Omental fat pad (tissue), 4 donors: ENCODE measurements around the gene MALAT1. TPM values are rescaled to one million over a fixed set of nuclear protein-coding genes. Genes with fewer than 3 reads are reported as not detected.

ENCODE experiments used
- ATAC-seq: fragments of 150-250 bp; one replicate; pipeline ENCODE4 v1.9.1; 2016; ENCODE audit warnings: mild to moderate bottlenecking, moderate library complexity; ENCODE audit not compliant: low FRiP score
- DNase-seq: peaks from one replicate; pipeline ENCODE4 v3.0.0-alpha.2; 2019; ENCODE audit warnings: low spot score
- total RNA-seq, 4 donors: library from RNA; depleted of rRNA; stranded (reverse); fragments of >200 nt; gene quantifications; one replicate each; pipeline ENCODE4 v1.1.0, GENCODE V29; 2016
- TF ChIP-seq, protein P1 (sequence below), 3 donors: fragments of 450-650 bp; IDR thresholded peaks; one replicate each; pipeline ENCODE4 v1.5.1; 2016 to 2017; ENCODE audit warnings: antibody characterized with exemption in 3 of 3, mild to moderate bottlenecking in 3 of 3, moderate library complexity in 2 of 3

The MALAT1 gene
- total RNA-seq, 4 donors from 2014 or later: 11,614 to 21,764 (median 16,063) TPM

DNA sequence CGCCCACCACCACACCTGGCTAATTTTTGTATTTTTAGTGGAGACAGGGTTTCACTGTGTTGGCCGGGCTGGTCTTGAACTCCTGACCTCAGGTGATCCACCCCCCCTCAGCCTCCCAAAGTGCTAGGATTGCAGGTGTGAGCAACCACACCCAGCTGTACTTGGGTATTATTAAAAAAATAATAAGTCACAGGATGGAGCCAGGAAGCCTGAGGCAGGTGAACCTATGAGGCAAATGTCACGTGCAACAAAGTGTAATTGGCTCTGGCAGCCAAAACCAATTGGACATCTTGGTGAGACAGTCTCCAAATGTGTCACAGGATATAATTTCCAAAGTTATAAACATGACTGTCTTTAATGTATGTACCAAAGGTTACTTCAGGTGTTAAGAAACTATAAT lies 24.0 kb upstream of the MALAT1 start:
- TF ChIP-seq, protein P1, sequence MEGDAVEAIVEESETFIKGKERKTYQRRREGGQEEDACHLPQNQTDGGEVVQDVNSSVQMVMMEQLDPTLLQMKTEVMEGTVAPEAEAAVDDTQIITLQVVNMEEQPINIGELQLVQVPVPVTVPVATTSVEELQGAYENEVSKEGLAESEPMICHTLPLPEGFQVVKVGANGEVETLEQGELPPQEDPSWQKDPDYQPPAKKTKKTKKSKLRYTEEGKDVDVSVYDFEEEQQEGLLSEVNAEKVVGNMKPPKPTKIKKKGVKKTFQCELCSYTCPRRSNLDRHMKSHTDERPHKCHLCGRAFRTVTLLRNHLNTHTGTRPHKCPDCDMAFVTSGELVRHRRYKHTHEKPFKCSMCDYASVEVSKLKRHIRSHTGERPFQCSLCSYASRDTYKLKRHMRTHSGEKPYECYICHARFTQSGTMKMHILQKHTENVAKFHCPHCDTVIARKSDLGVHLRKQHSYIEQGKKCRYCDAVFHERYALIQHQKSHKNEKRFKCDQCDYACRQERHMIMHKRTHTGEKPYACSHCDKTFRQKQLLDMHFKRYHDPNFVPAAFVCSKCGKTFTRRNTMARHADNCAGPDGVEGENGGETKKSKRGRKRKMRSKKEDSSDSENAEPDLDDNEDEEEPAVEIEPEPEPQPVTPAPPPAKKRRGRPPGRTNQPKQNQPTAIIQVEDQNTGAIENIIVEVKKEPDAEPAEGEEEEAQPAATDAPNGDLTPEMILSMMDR (IDR thresholded peaks at IDR 0.05): no peak
- ATAC-seq: no peak
- no peak for DNase-seq

DNA sequence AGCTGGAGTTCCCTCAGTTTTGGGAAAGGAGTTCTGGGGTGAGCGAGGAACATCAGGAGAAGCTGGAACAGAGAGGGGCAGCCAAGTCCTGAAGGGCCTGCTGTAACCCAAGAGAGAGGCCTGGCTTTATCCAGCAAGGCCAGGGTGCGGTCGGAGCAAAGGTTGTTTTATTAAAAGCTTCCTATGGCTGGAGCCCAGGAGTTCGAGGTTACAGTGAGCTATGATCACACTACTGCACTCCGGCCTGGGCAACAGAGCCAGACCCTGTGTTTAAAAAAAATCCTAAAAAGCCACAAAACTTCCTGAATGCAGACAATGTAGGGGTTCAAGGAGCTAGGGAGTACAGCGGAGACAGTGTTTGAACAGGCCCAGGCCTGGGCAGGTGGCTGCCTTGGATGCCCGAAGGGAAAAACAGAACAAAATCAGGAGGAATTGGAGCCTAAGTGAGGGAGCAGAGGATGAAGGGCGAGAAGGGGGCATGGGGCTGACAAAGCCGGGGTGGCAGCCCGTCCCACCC lies 22.2 kb upstream of the MALAT1 start:
- ATAC-seq (no peak), DNase-seq (no peak)
- TF ChIP-seq, protein P1 (IDR thresholded peaks at IDR 0.05): no peak

DNA sequence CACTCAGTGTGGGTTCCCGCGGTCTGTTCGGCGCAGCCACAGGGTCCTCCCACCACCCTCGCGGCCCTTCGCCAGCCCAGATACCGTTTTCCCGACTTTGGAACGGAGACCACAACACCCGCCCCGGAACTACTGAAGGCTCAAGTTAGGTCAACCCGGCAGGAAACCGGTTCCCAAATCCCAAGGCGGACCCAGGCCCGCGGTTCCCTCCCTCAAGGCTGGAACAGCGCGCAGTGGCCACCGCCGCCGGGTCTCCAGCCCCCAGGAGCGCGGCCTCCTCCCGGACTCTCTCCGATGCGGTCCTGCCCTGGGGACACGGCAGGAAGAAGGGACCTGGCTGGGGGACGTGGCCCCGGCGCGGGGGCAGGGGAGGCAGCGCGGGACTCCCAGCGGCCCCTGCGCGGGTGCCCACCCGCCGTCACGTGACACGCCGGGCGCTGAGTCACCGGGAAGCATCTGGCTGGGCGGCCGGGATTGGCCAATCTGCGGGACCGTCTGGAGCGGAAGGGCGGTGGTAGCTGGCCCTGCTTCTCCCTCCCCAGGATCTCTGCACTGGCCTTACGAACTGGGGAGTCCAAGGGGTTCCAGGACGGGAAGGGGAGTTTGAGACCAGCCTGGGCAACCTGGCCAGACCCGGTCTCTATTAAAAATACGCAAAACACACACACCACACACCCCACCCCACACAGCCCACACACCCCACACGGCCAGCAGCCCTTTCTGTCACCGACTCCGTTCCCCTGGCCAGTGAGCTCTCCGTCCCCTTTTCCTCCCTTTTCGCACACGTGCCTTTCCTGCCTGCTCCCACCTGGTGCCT lies 21.5 kb upstream of the MALAT1 start:
- ATAC-seq (peak; percentile 77), DNase-seq (peak; percentile 97)
- TF ChIP-seq, protein P1 (IDR thresholded peaks at IDR 0.05): no peak

DNA sequence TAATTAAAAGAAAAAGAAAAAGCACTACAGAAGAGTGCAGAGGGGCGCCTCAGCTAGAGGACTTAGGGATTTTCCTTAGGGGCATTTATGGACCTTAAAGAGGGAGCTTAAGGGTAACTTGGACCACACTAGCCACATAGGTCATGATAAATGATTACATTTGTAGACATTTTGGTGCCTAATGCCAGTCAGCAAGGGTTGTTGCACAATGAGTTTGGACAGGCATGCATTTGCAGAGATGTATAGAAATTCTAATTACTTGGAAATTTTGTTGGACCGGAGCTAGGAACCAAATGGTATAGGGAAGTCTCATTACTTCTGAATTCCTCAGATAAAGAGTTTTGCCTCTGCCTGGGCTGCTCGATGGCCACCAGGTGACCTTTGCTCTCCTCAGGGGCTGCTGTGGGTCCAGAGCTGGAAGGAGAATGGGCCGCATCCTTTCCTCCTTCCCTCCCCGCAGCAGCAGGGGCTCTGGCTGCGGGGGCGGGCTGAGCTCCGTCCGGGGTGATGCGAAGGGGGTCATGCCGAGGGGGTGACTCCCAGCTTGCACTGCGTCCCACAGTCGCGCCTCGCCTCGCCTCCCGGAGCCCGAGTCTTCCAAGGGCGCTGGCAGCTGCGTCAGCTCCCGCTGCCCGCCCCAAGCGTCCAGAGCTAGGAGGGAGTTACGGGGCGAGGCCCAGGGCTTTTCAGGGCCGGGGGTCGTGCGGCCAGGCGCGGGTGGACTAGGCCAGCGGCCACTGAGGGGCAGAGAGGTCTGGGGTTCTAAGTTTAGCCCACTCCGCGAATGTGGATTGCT lies 20.3 kb upstream of the MALAT1 start:
- TF ChIP-seq, protein P1 (IDR thresholded peaks at IDR 0.05): no peak
- DNase-seq (no peak), ATAC-seq (peak; percentile 4)

DNA sequence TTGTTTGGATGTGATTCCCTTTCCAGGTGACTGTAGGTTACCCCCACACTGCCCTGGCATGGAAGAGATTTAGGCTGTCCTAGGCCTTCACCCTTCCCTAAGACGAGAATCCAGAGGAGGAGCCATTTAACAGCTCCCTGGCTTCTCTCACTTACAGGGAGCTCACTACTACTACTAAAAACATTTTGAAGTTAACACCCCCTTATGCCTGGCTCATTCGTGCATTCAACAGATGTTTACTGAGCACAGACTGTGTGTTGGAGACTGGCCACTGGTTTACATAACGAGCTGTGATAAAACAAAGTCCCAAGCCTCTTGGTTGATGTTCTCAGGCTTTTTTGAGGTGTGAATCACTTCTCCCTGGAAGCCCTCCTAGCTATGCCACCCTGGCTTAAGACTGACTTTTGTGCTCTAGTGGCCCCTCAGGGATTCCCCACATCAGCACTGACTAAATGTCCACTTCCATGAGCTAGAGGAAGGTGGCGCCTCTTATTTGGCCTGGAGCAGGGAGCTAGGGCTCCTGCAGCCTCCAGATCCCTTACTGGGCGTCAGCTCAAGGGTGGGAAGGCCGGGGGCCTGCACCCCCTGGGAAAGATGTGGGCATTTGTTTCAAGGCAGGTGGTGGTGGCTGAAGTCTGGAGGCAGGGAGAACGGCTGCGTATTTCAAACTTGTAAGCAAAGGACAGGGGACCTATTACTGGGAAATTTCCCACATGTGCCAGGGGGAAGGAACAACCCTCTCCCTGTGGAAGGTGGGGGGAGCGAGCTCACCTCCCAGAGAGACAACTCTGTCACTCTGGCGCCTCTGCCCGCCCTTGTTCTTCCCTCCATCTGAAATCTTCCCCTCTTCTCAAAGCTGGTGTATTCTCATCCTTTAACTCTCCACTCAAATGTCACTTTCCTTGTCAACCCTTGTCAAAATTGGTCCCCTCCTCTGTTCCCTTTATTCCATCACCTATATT lies 19.4 kb upstream of the MALAT1 start:
- no peak for DNase-seq
- peak; percentile 38 for ATAC-seq
- TF ChIP-seq, protein P1 (IDR thresholded peaks at IDR 0.05): no peak

DNA sequence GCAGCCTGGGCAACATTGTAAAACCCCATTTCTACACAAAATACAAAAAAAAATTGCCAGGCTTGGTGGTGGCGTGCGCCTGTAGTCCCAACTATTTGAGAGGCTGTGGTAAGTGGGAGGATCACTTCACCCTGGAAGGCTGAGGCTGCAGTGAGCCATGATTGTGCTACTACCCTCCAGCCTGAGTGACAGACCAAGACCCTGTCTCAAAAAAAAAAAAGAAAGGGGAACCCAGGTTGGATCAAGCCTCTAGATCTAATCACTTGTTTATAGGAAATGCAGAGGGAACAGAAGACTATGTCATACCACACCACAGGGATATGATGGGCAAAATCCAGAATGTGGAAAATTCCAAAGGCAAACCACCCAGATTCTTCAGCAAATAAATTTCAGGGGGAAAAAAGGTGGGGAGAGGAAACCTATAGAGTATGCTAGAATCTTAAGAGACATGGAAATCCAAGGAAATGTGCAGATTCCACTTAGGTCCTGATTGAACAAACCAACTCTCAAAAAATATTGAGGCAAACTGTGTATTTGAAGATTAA lies 16.5 kb upstream of the MALAT1 start:
- ATAC-seq (no peak), DNase-seq (no peak)
- TF ChIP-seq, protein P1 (IDR thresholded peaks at IDR 0.05): no peak
